ENCODE data around the gene CPT1B. TPM values are rescaled to one million over a fixed set of nuclear protein-coding genes. Genes with fewer than 3 reads are reported as not detected.

The CPT1B gene
- total and polyA plus RNA-seq, 2 of the 8 experiments (the other 6 are each of a cell fraction or from before 2014, with no cell fraction given), result 34.2 to 36.2 TPM

DNA sequence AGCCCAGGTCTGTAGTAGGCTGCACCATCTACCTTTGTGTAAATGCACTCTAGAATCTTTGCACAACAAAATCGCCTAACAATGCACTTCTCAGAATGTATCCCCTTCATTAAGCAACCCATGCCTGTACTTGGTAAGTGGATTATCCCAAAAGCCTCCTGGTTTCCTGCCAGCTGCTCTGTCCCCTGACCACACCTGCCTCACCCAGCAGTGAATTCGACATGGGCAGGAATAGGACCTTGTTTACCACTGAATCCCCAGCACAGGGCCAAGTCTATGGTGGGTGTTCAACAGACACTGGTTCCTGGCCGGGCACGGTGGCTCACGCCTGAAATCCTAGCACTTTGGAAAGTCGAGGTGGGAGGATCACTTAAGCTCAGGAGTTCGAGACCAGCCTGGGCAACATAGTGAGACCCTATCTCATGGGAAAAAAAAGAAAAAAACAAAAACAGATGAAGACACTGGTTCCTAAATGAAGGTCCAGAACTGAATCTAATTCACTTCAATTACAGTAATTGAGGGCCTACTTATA, 10.4 kb downstream of the CPT1B start:
- Histone ChIP-seq H4K20me1 (replicated peaks in 1 of 2; ENCODE audit: control insufficient read depth in 1 of 2, insufficient read depth in 2 of 2, low read length in 2 of 2) (peaks cover 2 to 13% of the 10 kb centered on the region in 2 experiments), H2AFZ (ENCODE audit: low read length) (no peak overlapping the region), H3K23me2 (ENCODE audit: low read depth, low read length) (peaks cover 3% of the 10 kb centered on the region; the same call in 1 of the 2 replicates), H2BK12ac (ENCODE audit: low read depth, low read length) (no peak overlapping the region), H2AK5ac (ENCODE audit: low read depth, low read length) (no peak overlapping the region), H4K8ac (ENCODE audit: extremely low read depth, insufficient read depth, low read length) (no peak overlapping the region), H3K27ac (ENCODE audit: low read depth, low read length) (no peak overlapping the region), H4K91ac (replicated peaks; ENCODE audit: insufficient read length, low read length) (no peak overlapping the region), H3K56ac (replicated peaks; ENCODE audit: insufficient read length, low read depth, low read length) (no peak overlapping the region), H3K18ac (ENCODE audit: extremely low read depth, low read length) (no peak overlapping the region), H2BK5ac (ENCODE audit: low read depth, low read length) (no peak overlapping the region), H3K4ac (replicated peaks; ENCODE audit: insufficient read length, low read depth, low read length) (no peak overlapping the region), H3K79me1 (ENCODE audit: low read depth, low read length) (no peaks in the 10 kb centered on the region), H2BK15ac (ENCODE audit: low read length) (no peak overlapping the region), H3K23ac (ENCODE audit: insufficient read length) (no peak overlapping the region), H3K4me2 (ENCODE audit: insufficient read depth in 1 of 2, low read depth in 2 of 2, low read length in 2 of 2) (no peak overlapping the region), H2BK20ac (ENCODE audit: low read length) (no peak overlapping the region), H3K27me3 (replicated peaks in 1 of 4; ENCODE audit: control insufficient read depth in 3 of 4, extremely low read depth in 1 of 4, insufficient read depth in 3 of 4, low read length in 3 of 4) (peaks cover 0 to 5% (median 2%) of the 10 kb centered on the region in 4 experiments; a peak in 5 of 7 replicates), H3K79me2 (ENCODE audit: control insufficient read depth in 1 of 2, insufficient read depth in 2 of 2, low read length in 2 of 2) (no peaks in the 10 kb centered on the region), H2BK120ac (replicated peaks; ENCODE audit: low read depth, low read length) (no peak overlapping the region), H3K4me3 (ENCODE audit: extremely low read depth in 1 of 4, insufficient read depth in 2 of 4, low read depth in 3 of 4, low read length in 4 of 4) (no peak overlapping the region), H3K4me1 (replicated peaks in 1 of 4; ENCODE audit: control insufficient read depth in 3 of 4, insufficient read depth in 4 of 4, low read length in 3 of 4) (no peaks in the 10 kb centered on the region; a peak in 1 of 7 replicates), H3K9ac (replicated peaks in 1 of 4; ENCODE audit: extremely low read depth in 1 of 4, low read depth in 3 of 4, low read length in 3 of 4) (no peak overlapping the region), H3K14ac (ENCODE audit: insufficient read length) (no peak overlapping the region), H3K9me3 (ENCODE audit: insufficient read depth in 2 of 2, low read depth in 1 of 2, low read length in 1 of 2) (no peaks in the 10 kb centered on the region), H4K5ac (ENCODE audit: insufficient read length, low read depth, low read length) (no peak overlapping the region), H3K36me3 (ENCODE audit: control insufficient read depth in 2 of 4, insufficient read depth in 4 of 4, low read length in 3 of 4) (peaks cover 8 to 33% (median 27%) of the 10 kb centered on the region in 4 experiments; a peak in 6 of 8 replicates)
- ChIA-PET CTCF (ENCODE audit: partially characterized antibody) (interaction anchor here (0.6 to 0.7 kb wide), 2 partner anchors 52 to 91 kb away, joined by 3 read pairs; no protein-coding TSS in a partner anchor), POLR2A (ENCODE audit: partially characterized antibody) (interaction anchor here (2.7 to 5.4 kb wide), 2 partner anchors 9 to 12 kb away, joined by 7 to 37 read pairs; partner anchors contain the start of gene CPT1B)
- DNase-seq (ENCODE audit: low read depth in 1 of 2, low spot score in 2 of 2) (no peak), FAIRE-seq (no peak)
- WGBS, 2 experiments (ENCODE audit: extremely low coverage in 1 of 2, insufficient coverage in 1 of 2, insufficient read length in 1 of 2, insufficient replicate concordance in 2 of 2, low coverage in 1 of 2, low lambda C conversion rate in 2 of 2, missing lambda C conversion rate in 1 of 2), result 81% methylated on average over 7 of the region's 7 CpGs; no CpG with 5 or more reads in 1 of the 2 experiments
- TF ChIP-seq SRF (IDR thresholded peaks at IDR 0.05; ENCODE audit: low read depth, low read length) (no peak), POU5F1 (IDR thresholded peaks at IDR 0.05; ENCODE audit: low read depth, low read length) (no peak), KDM4A (IDR thresholded peaks at IDR 0.05; ENCODE audit: low read depth, low read length, severe bottlenecking) (no peak), RFX5 (IDR thresholded peaks at IDR 0.05; ENCODE audit: borderline replicate concordance, low read depth, low read length) (no peak), TEAD4 (IDR thresholded peaks at IDR 0.05; ENCODE audit: low read depth, low read length) (no peak), CTCF (IDR thresholded peaks at IDR 0.05; ENCODE audit: control extremely low read depth in 1 of 3, insufficient read depth in 1 of 3, low read depth in 1 of 3, low read length in 3 of 3) (no peak), MAFK (IDR thresholded peaks at IDR 0.05; ENCODE audit: low read depth, low read length) (no peak), SAP30 (IDR thresholded peaks at IDR 0.05; ENCODE audit: insufficient read depth, insufficient replicate concordance, low read length) (no peak), POLR2A (IDR thresholded peaks at IDR 0.05; ENCODE audit: control extremely low read depth in 1 of 2, low read depth in 2 of 2, low read length in 2 of 2) (no peak)
